Body of pancreas (tissue), 4 donors: ENCODE measurements around the gene PCMT1. TPM values are rescaled to one million over a fixed set of nuclear protein-coding genes. Genes with fewer than 3 reads are reported as not detected.

ENCODE experiments used
- ATAC-seq: fragments of 150-250 bp; one replicate; pipeline ENCODE4 v1.9.1; 2016
- DNase-seq, 4 donors: peaks; one replicate each; pipeline ENCODE4 v3.0.0-alpha.2; 2019
- H3K27ac ChIP-seq, 4 donors: fragments of 200-600 bp; sonication (generic); 1 replicate in 3 of 4; 2 replicates in 1 of 4; pipeline versions ENCODE4 v1.5.1 to v1.6.1; 2016 to 2019; ENCODE audit warnings: mild to moderate bottlenecking in 1 of 4, mixed read lengths in 1 of 4, moderate library complexity in 1 of 4
- H3K27me3 ChIP-seq, 2 donors: fragments of 200-600 bp; sonication (generic); one replicate each; pipeline ENCODE4 v1.6.0; 2016; ENCODE audit warnings: mild to moderate bottlenecking in 1 of 2
- H3K36me3 ChIP-seq, 2 donors: fragments of 200-600 bp; sonication (generic); replicated peaks in 1 of 2; 2 replicates each; pipeline ENCODE4 v1.5.1; 2016; ENCODE audit warnings: low read depth in 2 of 2; ENCODE audit not compliant: insufficient read depth in 1 of 2
- H3K4me1 ChIP-seq: fragments of 200-600 bp; sonication (generic); one replicate; pipeline ENCODE4 v1.6.0; 2016
- H3K4me3 ChIP-seq, 2 donors: fragments of 200-600 bp; sonication (generic); 1 replicate in 1 of 2; 2 replicates in 1 of 2; pipeline ENCODE4 v1.5.1; 2016 to 2019
- H3K9me3 ChIP-seq, 3 donors: fragments of 200-600 bp; sonication (generic); 1 replicate in 2 of 3; 2 replicates in 1 of 3; pipeline ENCODE4 v1.5.1; 2016
- CTCF ChIP-seq, 7 experiments: fragments of 450-650 bp in 4 of 7; fragments of 200-600 bp in 3 of 7; sonication (generic) in 3 of 7; IDR thresholded peaks; one replicate each; pipeline ENCODE4 v1.5.1; 2016 to 2019; ENCODE audit warnings: antibody characterized with exemption in 7 of 7
- POLR2A ChIP-seq, 3 donors: fragments of 450-650 bp; IDR thresholded peaks; one replicate each; pipeline ENCODE4 v1.6.1; 2016; ENCODE audit warnings: antibody characterized with exemption in 3 of 3, mild to moderate bottlenecking in 2 of 3
- WGBS, 2 donors: methylation state at CpG; one replicate each; pipeline ENCODE4 v1.1.5; 2017; 5-methylcytosine and 5-hydroxymethylcytosine counted together
- intact Hi-C: fragments of 100-400 bp; cut with DNase I; formaldehyde crosslinking; loops from one replicate; pipeline ENCODE4 v1.15.1; 2023
- total RNA-seq, 2 donors: library from RNA; depleted of rRNA; stranded (reverse); fragments of >200 nt; gene quantifications; one replicate each; pipeline ENCODE4 v1.1.0, GENCODE V29; 2016

The PCMT1 gene
- total RNA-seq, 2 donors from 2014 or later, result 26.2 to 26.7 TPM

- WGBS, 2 donors, result 91 to 92% methylated on average over 4 of the region's 4 CpGs
- Histone ChIP-seq H3K9me3 (no peaks in the 10 kb centered on the region), H3K4me1 (peaks cover 10% of the 10 kb centered on the region), H3K27me3 (no peaks in the 10 kb centered on the region), H3K4me3 (no peak overlapping the region), H3K27ac (peak overlapping the region in 2 of 4 donors; percentile 19 to 52), H3K36me3 (peaks cover 0 to 6% of the 10 kb centered on the region in 2 donors)
- intact Hi-C loops, result loop anchor here (10.0 kb wide), 1 partner anchor 202 kb away; the partner anchor contains the start of gene RAET1G
- TF ChIP-seq CTCF (IDR thresholded peaks at IDR 0.05) (no peak), POLR2A (IDR thresholded peaks at IDR 0.05) (no peak)
- DNase-seq (no peak), ATAC-seq (no peak)
Measured at GRCh38 chr6:149723262-149723661, 26.3 kb upstream of the PCMT1 start.

- Histone ChIP-seq H3K27ac (peak overlapping the region in 2 of 4 donors; percentile 19 to 52), H3K9me3 (no peaks in the 10 kb centered on the region), H3K36me3 (peaks cover 0 to 10% of the 10 kb centered on the region in 2 donors), H3K4me1 (peaks cover 5% of the 10 kb centered on the region), H3K27me3 (no peaks in the 10 kb centered on the region), H3K4me3 (no peak overlapping the region)
- ATAC-seq, result peak; percentile 95
- intact Hi-C loops, result loop anchor here (10.0 kb wide), 1 partner anchor 201 kb away; the partner anchor contains the start of gene RAET1G
- WGBS, 2 donors, result 35 to 45% methylated on average over 10 of the region's 10 CpGs
- peak; percentile 51 to 78 (median 70) for DNase-seq
- TF ChIP-seq CTCF (IDR thresholded peaks at IDR 0.05), result peak; percentile 45 to 84 (median 73)
- no peak for TF ChIP-seq POLR2A (IDR thresholded peaks at IDR 0.05)
Measured at GRCh38 chr6:149723771-149724417, 25.6 kb upstream of the PCMT1 start.

- no peaks in the 10 kb centered on the region for H3K27me3 ChIP-seq
- H3K36me3 ChIP-seq, result peaks cover 0 to 20% of the 10 kb centered on the region in 2 donors
Measured at GRCh38 chr6:149725785-149726184, 23.8 kb upstream of the PCMT1 start.

DNA sequence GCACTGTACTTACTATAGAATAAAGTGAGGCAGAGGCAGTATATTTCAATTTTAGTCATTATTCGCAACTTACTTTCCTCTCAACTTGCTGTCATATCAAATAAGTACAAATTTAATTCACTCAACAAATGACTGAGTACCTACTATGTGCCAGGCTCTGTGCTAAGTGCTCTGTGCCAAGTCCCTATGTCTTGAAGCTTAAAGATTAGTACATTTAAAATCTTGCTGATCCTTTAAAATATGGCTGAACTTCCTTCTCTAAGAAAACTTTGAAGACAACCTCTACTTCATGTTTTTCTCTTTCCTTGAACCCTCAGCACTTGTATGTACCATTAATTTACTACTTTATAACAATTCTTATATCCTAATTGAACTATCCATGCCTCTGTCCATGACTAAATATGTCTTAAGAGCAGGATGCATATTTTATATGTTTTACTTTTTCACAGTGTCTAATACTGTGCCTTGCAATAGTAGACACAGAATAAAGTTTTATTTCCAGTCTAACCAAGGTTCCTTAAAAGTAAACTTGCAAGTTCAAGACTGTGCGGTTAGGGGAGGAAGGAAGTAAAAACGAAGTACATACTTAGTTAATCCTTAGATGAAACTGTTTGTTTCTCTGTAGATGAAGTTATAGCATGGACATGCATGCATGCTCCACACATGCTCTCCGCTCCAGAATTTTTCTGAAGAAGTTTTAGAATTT lies 21.6 kb upstream of the PCMT1 start:
- peak overlapping the region in 1 of 4 donors; percentile 57 for H3K27ac ChIP-seq
- H3K36me3 ChIP-seq, result peaks cover 0 to 30% of the 10 kb centered on the region in 2 donors
- DNase-seq, result no peak
- H3K27me3 ChIP-seq, result no peaks in the 10 kb centered on the region
- H3K9me3 ChIP-seq, result no peaks in the 10 kb centered on the region
- TF ChIP-seq POLR2A (IDR thresholded peaks at IDR 0.05) (no peak), CTCF (IDR thresholded peaks at IDR 0.05) (no peak)
- WGBS, 2 donors, result 84 to 86% methylated on average over 4 of the region's 4 CpGs
- no peak overlapping the region for H3K4me3 ChIP-seq
- peaks cover 5% of the 10 kb centered on the region for H3K4me1 ChIP-seq
- no peak for ATAC-seq
- intact Hi-C loops, result loop anchor here (10.0 kb wide), 1 partner anchor 197 kb away; the partner anchor contains the start of gene RAET1G

More at GRCh38 chr6:149725785-149726184, 23.8 kb upstream of the PCMT1 start:
- Histone ChIP-seq H3K27ac (no peak overlapping the region), H3K4me1 (peaks cover 5% of the 10 kb centered on the region), H3K9me3 (no peaks in the 10 kb centered on the region), H3K4me3 (no peak overlapping the region)
- TF ChIP-seq POLR2A (IDR thresholded peaks at IDR 0.05) (no peak), CTCF (IDR thresholded peaks at IDR 0.05) (no peak)
- 80 to 81% methylated on average over 3 of the region's 3 CpGs for WGBS, 2 donors
- intact Hi-C loops, result loop anchor here (10.0 kb wide), 1 partner anchor 199 kb away; the partner anchor contains the start of gene RAET1G
- no peak for ATAC-seq
- no peak for DNase-seq
